NCI-H1092 treated with DMSO at 0.1 percent for 48 hours (cell line): Measurements from ENCODE around the gene UTY.

Experiments
- DNase-seq: peaks from one replicate; lab custom pipeline; 2025; lab: John Stamatoyannopoulos, UW

UTY gene

GRCh38 chrY:13415556-13415955 lies 64.3 kb downstream of the UTY start:
- no peak for DNase-seq

DNA sequence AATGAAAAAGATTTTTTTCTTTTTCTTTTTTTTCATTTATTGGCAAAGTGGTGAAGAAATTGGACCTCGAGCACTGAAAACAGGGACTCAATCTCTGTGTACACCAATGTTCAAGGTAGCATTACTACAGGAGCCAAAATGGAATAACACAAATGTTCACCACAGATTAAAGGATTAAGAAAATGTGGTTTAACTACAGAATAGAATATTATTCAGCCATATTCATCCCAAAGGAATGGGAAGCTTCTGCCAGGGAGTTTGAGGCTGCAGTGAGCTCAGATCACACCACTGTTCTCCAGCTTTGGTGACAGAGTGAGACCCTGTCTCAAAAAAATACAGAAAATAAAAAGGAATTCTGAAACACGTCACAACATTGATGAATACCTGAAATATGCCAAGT lies 81.0 kb downstream of the UTY start:
- DNase-seq: no peak

DNA sequence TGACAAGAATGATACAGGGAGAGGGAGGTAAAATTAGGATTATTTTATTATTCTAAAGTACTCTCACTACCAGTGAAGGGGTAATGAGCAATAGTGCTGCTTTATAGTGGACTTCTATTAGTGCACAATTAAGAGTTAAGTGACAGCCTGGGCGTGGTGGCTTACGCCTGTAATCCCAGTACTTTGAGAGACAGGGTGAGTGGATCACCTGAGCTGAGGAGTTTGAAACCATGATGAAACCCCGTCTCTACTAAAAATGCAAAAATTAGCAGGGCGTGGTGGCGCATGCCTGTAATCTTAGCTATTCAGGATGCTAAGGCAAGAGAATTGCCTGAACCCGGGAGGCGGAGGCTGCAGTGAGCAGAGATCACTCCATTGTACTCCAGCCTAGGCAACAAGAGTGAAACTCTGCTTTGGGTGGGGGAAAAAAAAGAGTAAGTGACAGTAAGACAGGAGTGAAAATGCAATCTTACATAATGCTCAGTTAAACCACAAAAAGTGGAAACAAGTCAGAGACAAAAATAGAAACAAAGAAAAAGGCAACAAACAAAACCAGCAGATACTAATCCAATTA lies 98.6 kb downstream of the UTY start:
- DNase-seq: no peak

GRCh38 chrY:13370868-13371800 lies 108.7 kb downstream of the UTY start:
- no peak for DNase-seq

- DNase-seq: no peak
Observed at GRCh38 chrY:13370245-13370644, 109.6 kb downstream of the UTY start.

GRCh38 chrY:13368513-13368845 lies 111.4 kb downstream of the UTY start:
- DNase-seq: no peak

- DNase-seq: no peak
Observed at GRCh38 chrY:13363641-13364040, 116.2 kb downstream of the UTY start.

- DNase-seq: no peak
Observed at GRCh38 chrY:13362662-13363061, 117.2 kb downstream of the UTY start.

DNA sequence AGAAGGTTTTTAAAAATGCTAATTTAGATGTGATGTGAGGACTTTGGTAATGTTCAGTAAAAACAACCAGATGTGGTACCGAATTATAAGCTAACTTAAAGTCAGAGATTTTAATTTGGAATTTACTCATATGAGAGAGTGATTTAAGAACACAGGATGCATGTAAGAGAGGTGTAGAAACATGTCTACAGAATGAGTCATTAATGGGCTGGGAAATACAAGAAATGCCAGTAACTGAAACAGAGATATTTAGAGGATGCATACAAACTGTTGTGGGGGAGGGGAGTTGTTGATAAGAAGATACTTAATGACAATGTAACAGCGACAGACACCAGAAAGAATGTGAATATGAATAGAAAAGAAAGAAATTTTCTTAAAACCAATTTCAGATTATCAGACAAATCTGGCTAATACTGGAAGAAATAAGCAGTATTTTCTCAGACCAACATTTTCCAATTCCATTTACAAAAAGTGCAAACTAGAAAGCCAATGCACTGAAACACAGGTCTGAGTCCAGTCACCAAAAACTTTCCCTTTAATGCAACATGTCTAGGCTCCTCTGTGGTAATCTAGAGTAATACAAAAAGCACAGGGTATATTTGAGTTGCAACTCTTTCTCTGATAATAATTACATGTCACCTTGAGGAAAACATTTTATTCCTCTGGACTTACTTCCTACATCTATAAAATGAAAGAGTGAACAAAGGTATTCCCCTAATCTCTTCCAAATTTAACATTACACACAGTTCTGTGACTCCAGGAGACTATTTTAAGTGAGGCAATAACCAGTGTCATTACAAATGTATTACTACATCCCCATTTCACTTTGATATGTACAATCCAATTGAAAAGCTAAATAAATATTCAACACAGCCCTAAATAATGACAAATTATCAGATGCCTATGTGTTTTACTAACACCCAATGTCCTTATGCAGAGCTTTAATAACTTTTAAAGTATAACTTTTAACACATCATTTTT lies 117.9 kb downstream of the UTY start:
- DNase-seq: no peak

- DNase-seq: no peak
Observed at GRCh38 chrY:13351443-13351842, 128.4 kb downstream of the UTY start.

GRCh38 chrY:13347106-13347505 lies 132.7 kb downstream of the UTY start:
- no peak for DNase-seq

GRCh38 chrY:13345549-13345948 lies 134.3 kb downstream of the UTY start:
- DNase-seq: no peak

DNA sequence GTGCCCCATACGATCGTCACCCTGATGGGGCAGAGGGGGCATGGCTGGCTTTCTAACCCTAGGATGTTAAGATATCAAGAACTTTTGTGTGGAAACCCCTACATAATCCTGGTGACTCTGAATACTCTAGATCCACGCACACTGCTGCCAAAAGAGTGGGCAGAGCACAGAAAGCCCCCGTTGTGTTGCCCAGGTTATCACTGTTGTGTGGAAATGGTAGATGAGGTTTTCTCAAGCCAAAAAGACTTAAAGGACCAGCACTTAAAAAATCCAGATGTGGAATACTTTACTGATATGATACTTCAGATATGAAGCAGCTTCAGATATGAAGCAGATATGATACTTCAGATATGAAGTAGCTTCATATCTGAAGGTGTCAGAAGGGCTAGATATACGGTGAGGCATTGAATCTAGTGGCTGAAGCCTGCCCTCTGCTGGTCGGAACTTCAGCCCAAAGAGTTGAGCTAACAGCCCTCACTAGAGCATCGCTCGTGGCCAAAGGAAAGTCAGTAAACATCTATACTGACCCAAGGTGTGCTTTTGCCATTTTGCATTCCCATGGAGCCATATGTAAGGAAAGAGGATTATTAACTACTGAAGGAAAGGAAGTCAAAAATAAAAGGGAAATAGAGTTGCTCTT lies 136.4 kb downstream of the UTY start:
- DNase-seq: no peak

DNA sequence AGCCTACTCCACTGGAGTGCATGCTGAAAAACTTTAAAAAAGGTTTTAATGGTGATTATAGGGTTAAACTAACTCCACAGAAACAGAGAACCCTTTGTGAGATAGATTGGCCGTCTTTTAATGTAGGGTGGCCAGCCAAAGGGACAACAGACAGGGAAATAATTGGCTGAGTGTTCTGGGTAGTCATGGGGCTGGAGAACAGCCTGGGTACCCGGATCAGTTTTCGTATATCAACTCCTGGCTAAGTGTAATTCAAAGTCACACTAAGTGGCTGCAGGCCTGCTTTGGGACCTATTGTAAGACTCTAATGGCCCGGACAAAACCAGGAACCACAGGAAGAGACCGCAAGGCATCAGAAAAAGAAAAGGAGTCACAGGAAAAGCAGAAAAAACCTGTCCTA lies 139.9 kb downstream of the UTY start:
- DNase-seq: no peak

DNA sequence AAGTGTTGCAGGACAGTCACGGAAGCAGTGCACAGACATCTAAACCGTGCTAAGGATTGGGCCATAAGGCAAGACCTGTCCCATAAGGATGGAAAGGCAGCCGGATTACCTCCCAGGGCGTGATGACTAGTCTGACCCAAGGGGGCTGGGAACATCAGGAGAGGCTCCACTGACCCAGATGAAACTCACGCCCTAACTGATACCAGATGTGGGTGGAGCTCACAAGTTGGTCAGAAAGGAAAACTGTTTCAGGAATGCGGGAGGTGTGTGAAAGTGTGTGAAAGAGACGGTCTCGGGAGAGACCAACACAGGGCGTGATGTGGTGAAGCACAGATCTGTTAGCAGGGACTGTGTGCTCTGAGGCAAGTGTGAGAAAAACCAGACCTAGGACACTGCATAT lies 140.5 kb downstream of the UTY start:
- DNase-seq: no peak

DNA sequence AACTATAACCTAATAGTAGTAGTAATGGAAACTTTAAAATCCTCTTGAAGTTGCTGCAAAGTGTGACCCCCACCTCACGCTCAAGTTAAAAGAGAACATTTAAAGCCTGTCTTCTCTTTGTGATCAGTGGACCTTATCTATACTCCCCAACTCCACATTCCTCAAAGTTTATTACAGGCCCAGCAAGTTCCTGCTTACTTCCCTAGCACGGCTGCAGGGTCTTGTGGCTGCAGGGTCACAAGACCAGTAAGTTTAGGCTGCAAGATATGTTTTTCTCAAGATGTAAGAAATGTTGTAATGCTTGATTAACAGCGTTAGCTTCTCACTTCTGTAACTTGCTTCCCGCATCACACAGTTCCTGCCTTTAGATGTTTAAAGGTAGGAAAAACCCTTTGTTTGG lies 141.1 kb downstream of the UTY start:
- no peak for DNase-seq

DNA sequence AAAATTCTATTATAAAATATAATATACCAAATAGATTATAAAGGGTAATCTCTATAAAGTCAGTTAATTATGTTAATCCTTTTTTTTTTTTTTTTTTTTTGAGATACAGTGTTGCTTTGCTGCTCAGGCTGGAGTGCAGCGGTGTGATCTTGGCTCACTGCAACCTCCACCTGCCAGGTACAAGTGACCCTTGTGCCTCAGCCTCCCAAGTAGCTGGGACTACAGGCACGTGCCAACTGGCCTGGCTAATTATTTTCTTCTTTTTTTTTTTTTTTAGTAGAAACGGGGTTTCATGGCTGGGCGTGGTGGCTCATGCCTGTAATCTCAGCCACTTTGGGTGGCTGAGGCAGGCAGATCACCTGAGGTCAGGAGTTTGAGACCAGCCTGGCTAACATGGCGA lies 141.9 kb downstream of the UTY start:
- DNase-seq: no peak

GRCh38 chrY:13333791-13334190 lies 146.0 kb downstream of the UTY start:
- DNase-seq: no peak

GRCh38 chrY:13330651-13331050 lies 149.2 kb downstream of the UTY start:
- DNase-seq: no peak

DNA sequence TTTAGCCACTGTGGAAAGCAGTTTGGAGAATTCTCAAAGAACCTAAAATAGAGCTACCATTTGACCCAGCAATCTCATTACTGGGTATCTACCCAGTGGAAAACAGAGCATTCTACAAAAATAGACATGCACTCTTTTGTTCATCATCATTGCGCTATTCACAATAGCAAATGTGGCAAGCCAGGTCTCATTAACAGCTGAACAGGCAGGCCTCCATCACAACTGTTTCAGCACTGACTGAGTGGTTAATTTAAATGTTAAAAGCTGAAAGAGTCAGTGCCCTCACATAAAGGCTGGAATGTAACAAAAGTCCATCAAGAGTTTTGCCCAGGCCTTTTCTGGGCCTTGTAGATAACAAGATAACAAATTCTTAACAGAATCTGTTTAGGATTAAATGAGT lies 166.9 kb downstream of the UTY start:
- no peak for DNase-seq

DNA sequence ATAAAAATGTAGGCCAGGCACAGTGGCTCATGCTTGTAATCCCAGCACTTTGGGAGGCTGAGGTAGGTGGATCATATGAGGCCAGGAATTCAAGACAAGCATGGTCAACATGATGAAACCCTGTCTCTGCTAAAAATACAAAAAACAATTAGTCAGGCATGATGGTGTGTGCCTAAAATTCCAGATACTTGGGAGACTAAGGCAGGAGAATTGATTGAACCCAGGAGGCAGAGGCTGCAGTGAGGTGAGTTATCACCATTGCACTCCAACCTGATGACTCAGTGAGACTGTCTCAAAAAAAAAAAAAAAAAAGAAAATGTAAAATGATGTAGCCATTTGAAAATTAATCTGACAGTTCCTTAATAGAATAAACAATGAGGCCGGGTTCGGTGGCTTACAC lies 171.9 kb downstream of the UTY start:
- no peak for DNase-seq

DNA sequence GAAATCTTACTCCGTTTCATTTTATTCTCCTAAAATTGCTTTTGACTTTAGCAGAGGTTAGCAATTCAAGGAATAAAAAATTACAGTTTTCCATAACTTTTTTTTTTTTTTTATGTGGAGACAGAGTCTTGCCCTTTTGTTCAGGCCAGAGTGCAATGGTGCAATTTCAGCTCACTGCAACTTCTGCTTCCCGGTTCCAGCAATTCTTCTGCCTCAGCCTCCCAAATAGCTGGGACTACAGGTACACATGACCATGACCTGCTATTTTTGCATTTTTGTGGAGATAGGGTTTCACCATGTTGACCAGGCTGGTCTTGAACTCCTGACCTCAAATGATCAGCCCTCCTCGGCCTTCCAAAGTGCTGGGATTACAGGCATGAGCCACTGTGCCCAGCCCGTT lies 179.0 kb downstream of the UTY start:
- no peak for DNase-seq
